NCI-H2029 (cell line): ENCODE data around the gene POMT1.
"Not testable (repeated sequence)": the region's sequence is repeated elsewhere in the genome, so short reads cannot be mapped to it uniquely, and the experiment has no call there.

Experiments
- DNase-seq: peaks from one replicate; lab custom pipeline; 2025; lab: John Stamatoyannopoulos, UW

Gene POMT1

GRCh38 chr9:131524665-131525315 is 22.1 kb downstream of the POMT1 start:
- no peak for DNase-seq

DNA sequence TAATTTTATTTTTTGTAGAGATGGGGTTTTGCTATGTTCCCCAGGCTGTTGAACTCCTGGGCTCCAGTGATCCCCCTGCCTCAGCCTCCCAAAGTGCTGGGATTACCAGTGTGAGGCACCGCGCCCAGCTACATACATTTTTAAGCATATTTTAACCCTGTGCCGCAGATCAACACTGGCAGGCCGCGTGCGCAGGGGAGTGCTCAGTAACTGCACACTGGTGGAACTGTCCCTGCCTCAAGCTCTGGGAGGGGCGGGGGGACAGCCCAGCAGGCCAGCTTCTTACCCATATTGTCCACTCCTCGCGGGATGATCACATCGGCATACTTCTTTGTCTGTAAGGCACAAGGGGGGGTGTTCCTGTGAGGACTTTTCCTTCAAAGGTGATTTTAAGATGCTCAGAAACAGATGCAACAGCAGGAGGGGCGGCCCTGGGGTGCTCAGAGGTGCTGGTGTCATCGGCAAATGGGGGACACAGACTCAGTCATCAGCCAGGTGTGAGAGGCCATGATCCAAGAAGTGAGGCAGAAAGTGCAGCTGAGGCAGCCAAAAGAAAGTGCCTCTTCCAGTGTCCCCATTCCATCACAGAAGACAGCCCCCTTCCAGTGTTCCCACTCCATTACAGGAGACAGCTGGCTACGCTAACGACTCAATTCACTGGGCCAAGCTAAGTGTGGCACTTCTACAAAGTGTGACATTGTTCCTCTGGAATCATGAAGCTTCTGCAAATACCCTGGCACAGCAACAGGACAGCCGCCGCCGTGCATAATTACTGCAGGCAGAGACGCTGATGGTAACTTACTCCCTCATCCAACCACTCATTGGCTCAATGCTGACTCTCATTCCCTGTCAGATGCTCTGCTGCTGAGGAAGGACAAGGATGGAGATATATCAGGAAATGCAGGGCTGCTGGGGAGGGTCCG is 23.2 kb downstream of the POMT1 start:
- DNase-seq = no peak

- no peak for DNase-seq
These were observed 25.5 kb downstream of the POMT1 start for GRCh38 chr9:131528186-131528585.

DNA sequence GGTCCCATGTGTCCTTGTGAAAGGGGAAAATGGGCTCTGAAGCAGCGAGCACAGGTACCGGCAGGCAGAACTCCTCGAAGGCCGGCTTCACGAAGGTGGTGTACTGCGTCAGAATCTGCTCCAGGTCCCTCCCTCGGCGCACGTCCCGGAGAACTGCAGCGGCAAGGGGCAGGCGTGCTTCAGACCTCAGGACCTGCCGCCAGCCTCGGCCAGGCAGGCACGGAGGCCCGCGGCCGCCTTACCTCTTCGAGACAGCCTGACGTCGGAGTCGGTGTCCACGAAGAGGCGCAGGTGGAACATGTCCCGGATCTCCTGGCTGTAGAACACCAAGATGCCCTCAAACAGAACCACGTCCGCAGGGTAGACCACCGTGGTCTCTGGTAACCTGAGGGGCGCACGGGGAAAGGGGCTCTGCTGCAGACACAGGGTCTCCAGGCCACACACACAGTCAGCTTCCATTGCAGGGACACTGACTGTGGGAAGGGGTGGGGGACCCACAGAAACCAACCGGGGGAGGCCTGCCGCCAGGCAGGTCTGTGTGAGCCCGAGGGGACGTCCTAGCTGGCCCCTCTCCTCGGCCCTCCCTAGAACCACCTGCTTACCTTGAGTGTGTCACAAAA is 26.3 kb downstream of the POMT1 start:
- DNase-seq = no peak

DNA sequence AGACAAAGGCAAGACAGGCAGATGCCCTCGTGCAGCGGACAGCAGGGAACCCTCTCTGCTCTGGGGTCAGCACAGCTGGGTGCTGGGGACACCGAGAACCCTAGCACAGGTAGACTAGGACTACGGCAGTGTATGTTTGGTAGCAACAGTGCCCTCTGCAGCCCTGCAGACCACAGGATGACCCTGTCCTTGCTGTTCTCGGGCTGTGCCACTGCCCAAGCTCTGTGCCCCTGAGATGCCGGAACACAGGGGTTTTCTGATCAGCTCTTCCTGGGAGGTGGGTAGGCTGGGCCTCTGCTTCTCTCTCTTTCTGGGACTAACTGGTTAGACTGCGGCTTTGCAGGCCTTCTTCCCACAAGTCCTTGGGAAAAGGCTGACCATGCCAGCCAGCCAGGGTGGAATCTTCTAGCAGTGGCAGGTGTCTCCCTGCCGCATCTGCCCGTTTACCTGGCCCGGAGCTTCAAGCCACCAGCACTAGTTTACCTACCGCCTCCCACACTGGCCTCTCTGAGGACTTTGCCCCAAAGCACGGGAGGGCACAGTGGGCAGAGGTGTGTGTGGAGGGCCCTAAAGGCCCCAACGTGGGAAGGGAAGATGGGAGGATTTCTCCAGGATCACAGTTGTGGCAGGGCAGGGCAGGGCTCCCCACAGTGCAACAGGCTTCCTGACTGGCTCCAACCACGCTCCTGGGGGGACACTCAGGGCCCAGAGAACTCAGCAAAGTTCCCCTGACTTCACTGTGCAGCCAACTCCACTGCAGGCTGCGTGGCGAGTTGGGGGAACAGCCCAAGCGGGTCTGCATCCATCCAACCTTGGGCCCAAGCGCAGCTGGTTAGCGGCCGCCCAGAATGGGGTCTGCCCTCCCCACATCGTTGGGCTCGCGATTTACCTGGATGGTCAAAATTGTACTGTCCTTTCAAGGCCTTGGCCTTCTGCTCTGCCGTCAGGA is 27.2 kb downstream of the POMT1 start:
- DNase-seq = no peak

GRCh38 chr9:131530546-131530919 is 27.8 kb downstream of the POMT1 start:
- no peak for DNase-seq

DNA sequence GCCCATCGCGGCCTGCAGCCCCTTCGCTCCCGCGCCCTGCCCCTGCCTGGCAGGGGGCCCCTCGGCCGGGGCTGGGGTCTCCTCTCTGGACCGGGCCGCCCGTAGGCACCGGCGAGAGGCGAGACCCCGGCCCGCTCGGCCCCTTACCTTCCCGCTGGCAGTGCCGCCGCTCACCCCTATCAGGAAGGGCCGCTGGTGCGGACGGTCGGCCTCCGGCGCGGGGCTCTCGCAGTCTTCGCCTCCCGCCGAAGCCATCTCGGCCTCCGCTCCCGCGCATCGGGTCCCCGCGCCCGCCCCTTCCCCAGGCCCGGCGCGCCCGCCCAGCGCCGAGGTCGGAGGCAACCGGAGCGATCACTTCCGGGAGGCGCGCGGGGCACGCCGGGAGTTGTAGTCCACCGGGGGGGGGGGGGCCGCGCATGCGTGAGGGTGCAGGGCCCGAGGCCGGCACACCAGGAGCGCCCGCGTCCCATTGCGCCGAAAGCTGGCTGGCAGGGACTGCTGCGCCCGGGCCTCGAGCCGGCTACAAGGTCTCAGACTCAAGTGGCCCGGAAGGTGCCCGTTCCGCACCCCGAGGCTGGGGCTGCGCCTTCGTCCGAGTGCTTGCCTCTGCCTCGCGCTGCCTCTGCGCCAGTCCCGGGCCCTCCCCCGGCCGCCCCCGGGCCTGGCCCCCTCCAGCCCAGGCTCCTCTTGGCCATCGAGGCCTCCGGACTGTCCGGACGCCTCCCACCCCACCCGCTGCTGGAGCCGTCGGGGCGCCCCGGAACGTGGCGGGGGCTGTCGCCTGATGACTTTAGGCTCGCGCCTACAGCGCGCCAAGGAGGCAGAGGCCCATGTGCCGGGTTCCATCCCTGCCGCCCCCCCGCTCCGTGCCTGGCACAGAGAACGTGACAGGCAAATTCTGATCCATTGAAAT is 28.5 kb downstream of the POMT1 start, which contains the start of gene UCK1:
Gene UCK1 (minus strand): TSS at position 344 of the 913 bp plus-strand sequence. CDS start 89 bp downstream, at position 255.
- peak; percentile 61 for DNase-seq

- DNase-seq = peak; percentile 25
These were observed 32.1 kb downstream of the POMT1 start for GRCh38 chr9:131534721-131535237.

DNA sequence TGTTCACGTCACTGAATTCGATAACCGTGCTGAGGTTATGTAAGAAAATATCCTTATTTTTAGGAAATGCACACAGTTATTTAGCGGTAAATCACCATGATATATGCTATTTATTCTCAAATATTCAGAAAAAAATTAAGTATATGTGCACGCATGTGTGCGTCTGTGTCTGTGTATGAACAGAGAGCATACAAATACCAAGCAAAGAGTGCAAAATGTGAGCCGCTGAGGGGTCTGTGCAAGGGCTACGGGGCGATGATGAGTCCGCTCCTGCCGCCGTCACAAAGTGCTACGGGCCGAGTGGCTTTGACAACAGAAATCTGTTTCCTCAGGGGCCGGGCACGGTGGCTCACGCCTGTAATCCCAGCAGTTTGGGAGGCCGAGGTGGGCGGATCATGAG is 35.2 kb downstream of the POMT1 start:
- no peak for DNase-seq

DNA sequence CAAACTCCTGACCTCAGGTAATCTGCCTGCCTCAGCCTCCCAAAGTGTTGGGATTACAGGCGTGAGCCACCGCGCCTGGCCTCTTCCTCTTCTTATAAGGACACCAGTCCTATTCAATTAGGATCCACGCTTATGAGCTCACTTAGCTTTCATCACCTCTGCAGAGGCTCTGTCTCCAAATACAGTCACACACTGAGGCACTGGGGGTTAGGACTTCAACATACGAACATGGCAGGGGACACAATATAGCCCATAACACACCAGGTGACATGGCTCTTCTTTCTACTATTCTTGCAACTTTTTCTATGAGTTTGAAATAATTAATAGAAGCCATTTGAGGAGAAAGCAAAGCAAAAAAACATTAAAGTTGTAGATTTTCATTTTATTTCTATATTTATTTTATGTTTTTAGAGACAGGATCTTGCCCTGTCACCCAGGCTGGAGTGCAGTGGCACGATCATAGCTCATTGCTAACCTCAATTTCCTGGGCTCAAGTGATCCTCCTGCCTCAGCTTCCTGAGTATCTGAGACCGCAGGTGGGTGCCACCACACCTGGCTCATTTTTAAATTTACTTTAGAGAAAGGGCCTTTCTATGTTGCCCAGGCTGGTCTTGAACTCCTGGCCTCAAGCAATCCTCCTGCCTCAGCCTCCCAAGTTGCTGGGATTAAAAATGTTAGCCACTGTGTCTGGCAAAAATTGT is 36.7 kb downstream of the POMT1 start:
- no peak for DNase-seq

- DNase-seq = no peak
These were observed 40.4 kb downstream of the POMT1 start for GRCh38 chr9:131543141-131543540.

DNA sequence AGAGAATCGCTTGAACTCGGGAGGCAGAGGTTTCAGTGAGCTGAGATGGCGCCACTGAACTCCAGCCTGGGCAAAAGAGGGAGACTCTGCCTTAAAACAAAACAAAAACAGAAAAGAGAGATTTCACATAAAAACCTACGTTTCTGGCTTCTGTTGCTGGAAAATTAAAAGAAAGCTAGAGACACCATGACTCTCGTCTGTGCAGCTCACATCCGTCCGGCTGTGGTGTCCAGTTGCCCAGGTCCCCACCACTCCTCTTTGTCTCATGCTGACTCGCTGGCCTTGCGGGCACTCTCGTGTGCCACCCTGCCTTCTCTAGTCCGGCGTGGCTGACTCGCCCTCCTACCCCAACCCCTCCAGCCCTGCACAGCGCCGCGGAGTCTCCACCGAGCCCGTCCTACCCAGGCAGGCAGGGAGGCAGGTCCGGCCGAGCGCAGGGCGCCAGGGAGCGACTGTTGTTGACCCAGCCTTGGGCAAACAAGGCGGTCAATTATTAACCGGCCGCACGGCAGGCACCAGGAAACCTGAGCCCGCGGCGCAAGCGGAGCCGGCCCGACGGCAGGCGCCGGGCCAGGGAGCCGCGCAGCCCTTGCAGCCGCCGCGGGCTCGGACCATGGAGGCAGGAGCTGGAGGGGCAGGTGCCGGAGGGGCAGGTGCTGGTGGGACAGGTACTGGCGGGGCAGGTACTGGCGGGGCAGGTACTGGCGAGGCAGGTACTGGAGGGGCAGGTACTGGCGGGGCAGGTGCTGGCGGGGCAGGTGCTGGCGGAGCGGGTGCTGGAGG is 42.5 kb downstream of the POMT1 start, which contains the start of gene PRRT1B:
Gene PRRT1B (plus strand): TSS at position 521 of the 783 bp plus-strand sequence. CDS start 93 bp downstream, at position 614.
- peak; percentile 39 for DNase-seq

- no peak for DNase-seq
These were observed 43.1 kb downstream of the POMT1 start for GRCh38 chr9:131545786-131546335.

DNA sequence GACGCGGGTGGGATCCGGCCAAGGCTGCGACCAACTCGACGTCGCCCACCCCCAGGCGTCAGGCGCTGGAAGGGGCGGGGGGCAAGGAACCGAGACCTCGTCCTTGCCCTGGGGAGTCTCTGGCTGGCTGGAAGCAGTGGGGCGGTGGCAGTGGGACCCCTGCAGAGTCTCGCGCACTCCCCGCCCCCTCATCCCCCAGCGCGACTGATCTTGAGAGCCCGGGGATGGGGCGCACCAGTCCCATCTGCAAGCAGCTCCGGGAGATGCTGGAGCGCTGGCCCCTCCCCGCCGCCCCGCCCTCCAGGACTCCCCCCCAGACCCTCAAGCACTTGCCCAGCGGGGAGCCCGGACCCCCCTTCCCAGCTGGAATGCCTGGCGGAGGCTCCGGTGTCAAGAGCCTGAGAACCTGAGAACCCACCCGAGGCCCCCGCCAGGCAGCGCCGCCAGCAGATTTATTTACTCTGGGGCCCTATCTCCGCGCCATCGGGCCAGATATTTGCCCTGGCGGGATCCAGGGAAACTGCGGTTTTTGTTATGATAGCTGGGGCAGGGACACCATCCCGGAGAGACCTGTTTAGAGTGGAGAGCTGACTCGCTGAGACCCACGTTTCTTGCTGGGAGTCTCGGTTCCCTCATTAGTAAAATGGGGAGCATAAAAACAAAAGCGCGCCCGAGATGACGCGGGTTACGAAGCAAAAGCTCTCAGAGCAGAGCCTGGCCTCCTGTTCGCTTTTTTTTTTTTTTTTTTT is 43.8 kb downstream of the POMT1 start:
- no peak for DNase-seq

DNA sequence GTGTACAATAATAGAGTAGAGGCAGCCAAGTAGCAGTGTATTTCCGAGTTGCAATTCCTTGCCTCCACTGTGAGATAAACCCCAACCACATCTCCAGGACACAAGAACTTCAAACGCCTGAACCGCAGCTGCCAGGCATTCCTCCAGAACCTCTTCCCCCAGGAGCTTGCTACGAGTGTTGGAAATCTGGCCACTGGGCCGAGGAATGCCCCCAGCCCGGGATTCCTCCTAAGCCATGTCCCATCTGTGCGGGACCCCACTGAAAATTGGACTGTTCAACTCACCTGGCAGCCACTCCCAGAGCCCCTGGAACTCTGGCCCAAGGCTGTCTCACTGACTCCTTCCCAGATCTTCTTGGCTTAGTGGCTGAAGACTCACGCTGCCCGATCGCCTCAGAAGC is 46.5 kb downstream of the POMT1 start:
- not testable (repeated sequence) for DNase-seq

GRCh38 chr9:131550465-131550864 is 47.7 kb downstream of the POMT1 start:
- DNase-seq = not testable (repeated sequence)

GRCh38 chr9:131552030-131552429 is 49.3 kb downstream of the POMT1 start:
- no peak for DNase-seq
